K562 (cell line): ENCODE results near the gene EFNA2. TPM values are rescaled to one million over a fixed set of nuclear protein-coding genes. Genes with fewer than 3 reads are reported as not detected.

Experiments
- ATAC-seq: fragments of 200-7000 bp; cut with Tn5 transposase; 3 replicates; pipeline ENCODE4 v1.9.1; 2020; ENCODE audit warnings: moderate library complexity
- BruUV-seq: library from RNA; stranded (reverse); fragments of 400-500 nt; replicated peaks from 2 replicates; lab custom pipeline; 2021; lab: Mats Ljungman, UMichigan
- CTCF ChIA-PET: fragments of 300-600 bp; formaldehyde crosslinking; extraction: SDS; loops from one replicate; lab custom pipeline; 2021; ENCODE audit warnings: low intra/inter-chr PET ratio; lab: Yijun Ruan, JAX
- POLR2A ChIA-PET: fragments of 300-600, 350-650 bp; sonication (Branson Sonifier 250); formaldehyde crosslinking; extraction: SDS; loops from one replicate; lab custom pipeline; 2021; ENCODE audit warnings: antibody characterized with exemption, inconsistent platforms; lab: Yijun Ruan, JAX
- DNase-seq, 4 experiments: peaks; one replicate each; pipeline versions ENCODE4 v3.0.0 to v3.0.0-alpha.2; 2011 to 2018; ENCODE audit warnings: low spot score in 3 of 4, mixed read lengths in 3 of 4; ENCODE audit errors: extremely low read depth in 1 of 4
- FAIRE-seq: peaks from 2 replicates; lab custom pipeline; 2011; peaks lifted over from hg19 to GRCh38; lab: Jason Lieb, UNC
- H2AFZ ChIP-seq: 2 replicates; pipeline ENCODE4 v1.6.0; 2011; ENCODE audit warnings: low read depth, low read length, control low read depth, inconsistent platforms
- H3K27ac ChIP-seq: fragments of 200-600 bp; 3 replicates; pipeline ENCODE4 v1.8.0; 2011; ENCODE audit warnings: low read depth, mild to moderate bottlenecking, control low read depth, inconsistent platforms, low read length, moderate library complexity, mixed read lengths; ENCODE audit errors: extremely low read depth
- H3K27me3 ChIP-seq, 2 experiments: fragments of 300-600 bp in 1 of 2; 2 replicates in 1 of 2; 3 replicates in 1 of 2; pipeline versions ENCODE4 v1.6.0 to v1.8.0; 2011; ENCODE audit warnings: inconsistent platforms in 2 of 2, low read length in 2 of 2, mild to moderate bottlenecking in 1 of 2, mixed read lengths in 1 of 2, moderate library complexity in 1 of 2; ENCODE audit not compliant: control insufficient read depth in 2 of 2, insufficient read depth in 2 of 2
- H3K36me3 ChIP-seq: fragments of 300-600 bp; 3 replicates; pipeline ENCODE4 v1.8.0; 2011; ENCODE audit warnings: mild to moderate bottlenecking, low read length, inconsistent platforms; ENCODE audit not compliant: control insufficient read depth, insufficient read depth
- H3K4me1 ChIP-seq, 2 experiments: fragments of 200-600 bp in 1 of 2; replicated peaks in 1 of 2; 2 replicates in 1 of 2; 3 replicates in 1 of 2; pipeline versions ENCODE4 v1.5.1 to v1.8.0; 2011; ENCODE audit warnings: inconsistent platforms in 2 of 2, low read length in 2 of 2, mild to moderate bottlenecking in 1 of 2, mixed read lengths in 1 of 2, moderate library complexity in 1 of 2; ENCODE audit not compliant: control insufficient read depth in 2 of 2, insufficient read depth in 2 of 2
- H3K4me2 ChIP-seq: 2 replicates; pipeline ENCODE4 v1.6.1; 2011; ENCODE audit warnings: low read length, control low read depth, inconsistent platforms, mixed read lengths; ENCODE audit not compliant: insufficient read depth
- H3K4me3 ChIP-seq: fragments of 200-600 bp; sonication (generic), shearing (Covaris generic); 2 replicates; pipeline ENCODE4 v1.5.1; 2016; ENCODE audit warnings: control low read depth, inconsistent platforms
- H3K79me2 ChIP-seq: fragments of 200-600 bp; 3 replicates; pipeline ENCODE4 v1.8.0; 2011; ENCODE audit warnings: low read length, inconsistent platforms; ENCODE audit not compliant: control insufficient read depth, insufficient read depth
- H3K9ac ChIP-seq, 2 experiments: 2 replicates each; pipeline versions ENCODE4 v1.6.0 to v1.6.1; 2011; ENCODE audit warnings: low read depth in 2 of 2, low read length in 2 of 2, control low read depth in 1 of 2, inconsistent platforms in 1 of 2, mild to moderate bottlenecking in 1 of 2, mixed read lengths in 1 of 2; ENCODE audit not compliant: insufficient read depth in 1 of 2
- H3K9me1 ChIP-seq: one replicate; pipeline ENCODE4 v1.6.0; 2011; ENCODE audit warnings: inconsistent platforms, mild to moderate bottlenecking, low read length, moderate library complexity; ENCODE audit not compliant: control insufficient read depth, insufficient read depth
- H3K9me3 ChIP-seq: replicated peaks from 2 replicates; pipeline ENCODE4 v1.5.1; 2011; ENCODE audit warnings: low read depth, low read length, inconsistent platforms; ENCODE audit not compliant: control insufficient read depth, insufficient read depth
- H4K20me1 ChIP-seq: replicated peaks from 2 replicates; pipeline ENCODE4 v1.6.1; 2011; ENCODE audit warnings: low read length, inconsistent platforms, mixed read lengths; ENCODE audit not compliant: control insufficient read depth, insufficient read depth
- BCOR ChIP-seq: fragments of 450-650 bp; IDR thresholded peaks from 2 replicates; pipeline ENCODE4 v1.6.1; 2016
- BHLHE40 ChIP-seq: IDR thresholded peaks from 2 replicates; pipeline ENCODE4 v1.6.1; 2011; ENCODE audit warnings: low read length, improper control_type of control experiment
- DIDO1 ChIP-seq: fragments of 450-650 bp; IDR thresholded peaks from 2 replicates; pipeline ENCODE4 v1.6.1; 2016; ENCODE audit warnings: low read depth, missing biosample characterization, missing genetic modification characterization
- DMBX1 ChIP-seq: fragments of 250-450 bp; sonication (Bioruptor Pico); IDR thresholded peaks from 2 replicates; pipeline ENCODE4 v1.8.0; 2022; ENCODE audit warnings: inconsistent platforms, mild to moderate bottlenecking, moderate library complexity, borderline replicate concordance
- FOXK1 ChIP-seq: sonication (generic); formaldehyde crosslinking; IDR thresholded peaks from 2 replicates; pipeline ENCODE4 v1.8.0; 2022; ENCODE audit warnings: missing genetic modification reagents, mild to moderate bottlenecking, borderline replicate concordance
- GATAD2B ChIP-seq: fragments of 450-650 bp; IDR thresholded peaks from 2 replicates; pipeline ENCODE4 v1.6.1; 2017; ENCODE audit warnings: mild to moderate bottlenecking, borderline replicate concordance
- HMGN3 ChIP-seq: IDR thresholded peaks from 2 replicates; pipeline ENCODE4 v1.6.1; 2011; ENCODE audit warnings: borderline replicate concordance, low read depth, mild to moderate bottlenecking, mixed read lengths, low read length; ENCODE audit not compliant: insufficient read length; ENCODE audit errors: extremely low read depth
- JUN ChIP-seq, 2 experiments: sonication (generic) in 1 of 2; formaldehyde crosslinking in 1 of 2; IDR thresholded peaks; 2 replicates each; pipeline versions ENCODE4 v1.6.1 to v1.8.0; 2012 to 2022; ENCODE audit warnings: borderline replicate concordance in 2 of 2, mild to moderate bottlenecking in 2 of 2, improper control_type of control experiment in 1 of 2, low read depth in 1 of 2, low read length in 1 of 2, missing genetic modification reagents in 1 of 2
- KDM2B ChIP-seq: fragments of 250-450 bp; sonication (Bioruptor Pico); IDR thresholded peaks from 2 replicates; pipeline ENCODE4 v1.8.0; 2021; ENCODE audit warnings: mild to moderate bottlenecking, moderate library complexity
- KDM4B ChIP-seq, 2 experiments: fragments of 450-650 bp in 1 of 2; sonication (generic) in 1 of 2; IDR thresholded peaks; 2 replicates each; pipeline ENCODE4 v1.6.1; 2016 to 2017; ENCODE audit warnings: borderline replicate concordance in 2 of 2, antibody characterized with exemption in 1 of 2, low read depth in 1 of 2, mild to moderate bottlenecking in 1 of 2
- NFIX ChIP-seq: fragments of 250-450 bp; sonication (Bioruptor Pico); IDR thresholded peaks from 2 replicates; pipeline ENCODE4 v1.4.0; 2020; ENCODE audit warnings: low read depth, mild to moderate bottlenecking, moderate library complexity
- RBM25 ChIP-seq: fragments of 200-400 bp; formaldehyde crosslinking; IDR thresholded peaks from 2 replicates; pipeline ENCODE4 v1.6.1; 2018; ENCODE audit warnings: low read length, low read depth, moderate library complexity; ENCODE audit not compliant: severe bottlenecking
- SIN3A ChIP-seq, 2 experiments: fragments of 150-350 bp in 1 of 2; IDR thresholded peaks; 2 replicates each; pipeline ENCODE4 v1.6.1; 2011 to 2016; ENCODE audit warnings: borderline replicate concordance in 2 of 2, low read depth in 2 of 2, low read length in 2 of 2, mild to moderate bottlenecking in 2 of 2, moderate library complexity in 2 of 2; ENCODE audit not compliant: control insufficient read depth in 1 of 2
- SMARCB1 ChIP-seq: IDR thresholded peaks from 2 replicates; pipeline ENCODE4 v1.6.1; 2011; ENCODE audit warnings: improper control_type of control experiment, low read depth; ENCODE audit not compliant: insufficient read length
- TAF7 ChIP-seq: fragments of 450-650 bp; IDR thresholded peaks from 2 replicates; pipeline ENCODE4 v1.6.1; 2016; ENCODE audit warnings: missing genetic modification characterization, missing compliant biosample characterization
- WGBS: fragments of 100-300 bp; shearing (Covaris generic); methylation state at CpG from one replicate; pipeline ENCODE4 v1.1.6; 2016; ENCODE audit warnings: low coverage, mixed read lengths; ENCODE audit not compliant: insufficient coverage; ENCODE audit errors: missing lambda C conversion rate; 5-methylcytosine and 5-hydroxymethylcytosine counted together
- in situ Hi-C: fragments of 300-500 bp; cut with MboI; formaldehyde crosslinking; loops from 4 replicates; pipeline ENCODE4 v1.15.0; 2018; ENCODE audit warnings: inconsistent platforms, mixed read lengths
- intact Hi-C: fragments of 100-400 bp; cut with micrococcal nuclease; formaldehyde crosslinking; loops from 2 replicates; pipeline ENCODE4 v1.14.2; 2022
- polyA plus RNA-seq, 8 experiments: library from polyadenylated mRNA; depleted of rRNA in 4 of 8; stranded (reverse) in 5 of 8; unstranded in 3 of 8; fragments of >200 nt; fragmentation: Nextera tagmentation in 2 of 8; fragmentation: Illumina TruSeq in 1 of 8; extraction: Ambion mirVana in 2 of 8; extraction: Trizol in 1 of 8; gene quantifications; 2 replicates each; pipeline versions ENCODE4 v1.2.1 to v1.2.3, GENCODE V29; 2011 to 2014; ENCODE audit warnings: inconsistent platforms in 1 of 8, missing spikeins in 1 of 8
- total RNA-seq, 7 experiments: library from RNA; depleted of rRNA in 6 of 7; stranded (reverse); fragments of >200 nt in 6 of 7; fragmentation: Illumina TruSeq in 2 of 7; extraction: Trizol in 2 of 7; gene quantifications; 2 replicates each; pipeline versions ENCODE4 v1.2.1 to v1.2.3, GENCODE V29; 2011 to 2021; ENCODE audit warnings: low replicate concordance in 1 of 7
- TF ChIP-seq, protein P1 (sequence below): fragments of 450-650 bp; IDR thresholded peaks from 2 replicates; pipeline ENCODE4 v1.6.1; 2016; ENCODE audit warnings: borderline replicate concordance
- TF ChIP-seq, protein P2 (sequence below): IDR thresholded peaks from 2 replicates; pipeline ENCODE4 v1.6.1; 2014; ENCODE audit warnings: antibody characterized with exemption

EFNA2 gene
- total and polyA plus RNA-seq, 9 of the 15 experiments (the other 6 are each of a cell fraction or from before 2014, with no cell fraction given): 0.11 to 0.44 (median 0.15) TPM; not detected in 6

DNA sequence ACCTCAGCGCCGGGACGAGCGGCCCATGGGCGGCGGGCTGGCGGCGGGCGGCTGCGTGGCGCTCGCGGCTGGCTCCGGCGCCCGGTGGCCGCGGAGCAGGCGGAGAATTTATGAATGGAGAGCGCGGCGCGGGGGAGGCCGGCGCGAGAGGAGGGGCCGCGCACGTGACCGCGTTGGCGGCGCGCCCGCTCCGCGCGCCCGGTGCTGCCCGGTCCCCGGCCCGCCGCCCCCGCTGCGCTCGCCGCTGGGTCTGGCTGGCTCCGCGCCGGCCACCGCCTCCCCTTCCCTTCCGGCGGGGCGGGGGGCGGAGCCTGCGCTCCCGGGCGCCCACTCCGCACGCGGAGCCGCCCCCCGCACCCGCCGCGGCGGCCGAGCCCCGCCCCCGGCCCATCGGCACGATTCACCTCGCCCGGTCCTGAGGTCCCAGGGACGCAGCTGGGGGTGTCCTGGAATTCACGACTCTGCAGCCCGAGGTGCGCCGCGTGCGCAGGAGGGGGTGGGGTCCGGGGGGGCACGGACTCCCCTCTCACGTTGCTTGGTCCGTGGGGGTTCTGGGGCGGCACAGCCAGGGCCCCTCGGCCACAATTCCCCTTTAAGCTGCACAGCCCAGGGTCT, 47.8 kb upstream of the EFNA2 start, which contains the start of gene CBARP:
CBARP (minus strand) TSS at position 252 of the 615 bp plus-strand sequence. CDS start 1,905 bp downstream, outside the sequence.
- ATAC-seq: peak; percentile 1; the same call in 1 of the 3 replicates
- POLR2A ChIA-PET: no interaction called here
- WGBS: 5% methylated on average over 8 of the region's 87 CpGs
- TF ChIP-seq RBM25: no peak
- TF ChIP-seq DIDO1 (tag): no peak
- TF ChIP-seq SIN3A (IDR thresholded peaks at IDR 0.05; ENCODE audit: borderline replicate concordance in 2 of 2, control insufficient read depth in 1 of 2, low read depth in 2 of 2, low read length in 2 of 2): no peak; a peak in 1 of 4 replicates
- TF ChIP-seq KDM4B (IDR thresholded peaks at IDR 0.05; ENCODE audit: borderline replicate concordance in 2 of 2, low read depth in 1 of 2): no peak
- no peak; the same call in 1 of the 2 replicates for TF ChIP-seq DMBX1
- TF ChIP-seq, protein P1, sequence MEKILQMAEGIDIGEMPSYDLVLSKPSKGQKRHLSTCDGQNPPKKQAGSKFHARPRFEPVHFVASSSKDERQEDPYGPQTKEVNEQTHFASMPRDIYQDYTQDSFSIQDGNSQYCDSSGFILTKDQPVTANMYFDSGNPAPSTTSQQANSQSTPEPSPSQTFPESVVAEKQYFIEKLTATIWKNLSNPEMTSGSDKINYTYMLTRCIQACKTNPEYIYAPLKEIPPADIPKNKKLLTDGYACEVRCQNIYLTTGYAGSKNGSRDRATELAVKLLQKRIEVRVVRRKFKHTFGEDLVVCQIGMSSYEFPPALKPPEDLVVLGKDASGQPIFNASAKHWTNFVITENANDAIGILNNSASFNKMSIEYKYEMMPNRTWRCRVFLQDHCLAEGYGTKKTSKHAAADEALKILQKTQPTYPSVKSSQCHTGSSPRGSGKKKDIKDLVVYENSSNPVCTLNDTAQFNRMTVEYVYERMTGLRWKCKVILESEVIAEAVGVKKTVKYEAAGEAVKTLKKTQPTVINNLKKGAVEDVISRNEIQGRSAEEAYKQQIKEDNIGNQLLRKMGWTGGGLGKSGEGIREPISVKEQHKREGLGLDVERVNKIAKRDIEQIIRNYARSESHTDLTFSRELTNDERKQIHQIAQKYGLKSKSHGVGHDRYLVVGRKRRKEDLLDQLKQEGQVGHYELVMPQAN: no peak
- no peak for TF ChIP-seq KDM2B (CRISPR knock-in tag)
- TF ChIP-seq FOXK1 (CRISPR knock-in tag): no peak
- TF ChIP-seq NFIX (CRISPR knock-in tag): no peak
- TF ChIP-seq, protein P2, sequence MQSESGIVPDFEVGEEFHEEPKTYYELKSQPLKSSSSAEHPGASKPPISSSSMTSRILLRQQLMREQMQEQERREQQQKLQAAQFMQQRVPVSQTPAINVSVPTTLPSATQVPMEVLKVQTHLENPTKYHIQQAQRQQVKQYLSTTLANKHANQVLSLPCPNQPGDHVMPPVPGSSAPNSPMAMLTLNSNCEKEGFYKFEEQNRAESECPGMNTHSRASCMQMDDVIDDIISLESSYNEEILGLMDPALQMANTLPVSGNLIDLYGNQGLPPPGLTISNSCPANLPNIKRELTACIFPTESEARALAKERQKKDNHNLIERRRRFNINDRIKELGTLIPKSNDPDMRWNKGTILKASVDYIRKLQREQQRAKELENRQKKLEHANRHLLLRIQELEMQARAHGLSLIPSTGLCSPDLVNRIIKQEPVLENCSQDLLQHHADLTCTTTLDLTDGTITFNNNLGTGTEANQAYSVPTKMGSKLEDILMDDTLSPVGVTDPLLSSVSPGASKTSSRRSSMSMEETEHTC: no peak
- TF ChIP-seq GATAD2B: peak; percentile 89; the same call in 1 of the 2 replicates
- no peak for TF ChIP-seq BCOR
- TF ChIP-seq BHLHE40: peak; percentile 74
- no peak for TF ChIP-seq SMARCB1
- TF ChIP-seq HMGN3: peak; percentile 84
- no peak for TF ChIP-seq TAF7
- no peak for TF ChIP-seq JUN (IDR thresholded peaks at IDR 0.05; ENCODE audit: borderline replicate concordance, low read depth, low read length)
- TF ChIP-seq JUN (CRISPR knock-in tag; IDR thresholded peaks at IDR 0.05; ENCODE audit: borderline replicate concordance): no peak

More for the DNA sequence above, 47.8 kb upstream of the EFNA2 start, which contains the start of gene CBARP:
- Histone ChIP-seq H4K20me1 (no peaks in the 10 kb centered on the region), H3K27ac (peak within 1 kb of the TSS; percentile 61; the same call in 2 of the 3 replicates), H3K9me3 (no peaks in the 10 kb centered on the region), H3K9me1 (no peaks in the 10 kb centered on the region), H3K4me3 (peak within 1 kb of the TSS; percentile 55), H3K27me3 (no peaks in the 10 kb centered on the region), H3K79me2 (peaks cover 21% of the 10 kb centered on the region), H3K4me2 (peak within 1 kb of the TSS; percentile 70), H3K4me1 (peaks cover 18 to 98% of the 10 kb centered on the region in 2 experiments), H3K9ac (peak within 1 kb of the TSS; percentile 64 to 94), H3K36me3 (peaks cover 34% of the 10 kb centered on the region; the same call in 1 of the 3 replicates), H2AFZ (peak within 1 kb of the TSS; percentile 59)
- CTCF ChIA-PET: interaction anchor here (0.9 kb wide), 1 partner anchor 468 kb away, joined by 3 read pairs; no protein-coding TSS in a partner anchor
- DNase-seq (peak; percentile 72 to 79 (median 76)), FAIRE-seq (no peak)
- intact Hi-C loops (loop anchor here (2.0 kb wide), 1 partner anchor 17 kb away; no protein-coding TSS in a partner anchor), in situ Hi-C loops (loop anchor here (25.0 kb wide), 1 partner anchor 476 kb away; the partner anchor contains the start of gene MISP)
- no TSS peak for BruUV-seq
